OCI-LY3 (cell line): ENCODE measurements around the gene SLC8A1.

Experiments used
- CTCF ChIP-seq: fragments of 200-600, 300-600 bp; sonication (generic); IDR thresholded peaks from 2 replicates; pipeline ENCODE4 v1.5.1; 2014; ENCODE audit warnings: antibody characterized with exemption, low read length, low read depth
- EZH2phosphoT487 ChIP-seq: fragments of 200-600 bp; shearing (Covaris generic); IDR thresholded peaks from 2 replicates; pipeline ENCODE4 v1.6.1; 2018; ENCODE audit warnings: antibody characterized with exemption, mixed run types, low read depth

- TF ChIP-seq CTCF (no peak), EZH2phosphoT487 (no peak)
Observed at GRCh38 chr2:40123746-40124145, 328.1 kb downstream of the SLC8A1 start.
